GM21515 (cell line): ENCODE results near the gene NUP93.

Experiments used
- ATAC-seq: cut with Tn5 transposase; IDR thresholded peaks from one replicate; pipeline ENCODE4 v1.9.1; 2021; ENCODE audit not compliant: unreplicated experiment

Gene NUP93

GRCh38 chr16:56729735-56730662 is at the start of gene NUP93:
NUP93 (plus strand) TSS chr16:56730129; CDS start chr16:56748248, 18,119 bp downstream.
- peak; percentile 90 for ATAC-seq

- ATAC-seq: peak; percentile 96
Measured at GRCh38 chr16:56681939-56682702, 47.8 kb upstream of the NUP93 start, which contains the start of gene MT1X. MT1X (plus strand) TSS chr16:56682470; CDS start chr16:56682541, 71 bp downstream.

- ATAC-seq: peak; percentile 8
Measured at GRCh38 chr16:56682703-56683397, 47.1 kb upstream of the NUP93 start.

- no peak for ATAC-seq
Measured at GRCh38 chr16:56683424-56684172, 46.3 kb upstream of the NUP93 start.

- ATAC-seq: no peak
Measured at GRCh38 chr16:56684256-56684925, 45.5 kb upstream of the NUP93 start.

GRCh38 chr16:56684926-56685590 is 44.9 kb upstream of the NUP93 start:
- no peak for ATAC-seq

- no peak for ATAC-seq
Measured at GRCh38 chr16:56686758-56687157, 43.2 kb upstream of the NUP93 start.

GRCh38 chr16:56688762-56689161 is 41.2 kb upstream of the NUP93 start:
- ATAC-seq: no peak

GRCh38 chr16:56689171-56689570 is 40.8 kb upstream of the NUP93 start:
- ATAC-seq: no peak

GRCh38 chr16:56690420-56691122 is 39.4 kb upstream of the NUP93 start:
- no peak for ATAC-seq

- no peak for ATAC-seq
Measured at GRCh38 chr16:56691885-56692284, 38.0 kb upstream of the NUP93 start.

- no peak for ATAC-seq
Measured at GRCh38 chr16:56695246-56695645, 34.7 kb upstream of the NUP93 start.

GRCh38 chr16:56697456-56698155 is 32.3 kb upstream of the NUP93 start:
- ATAC-seq: no peak

- ATAC-seq: no peak
Measured at GRCh38 chr16:56700195-56700594, 29.7 kb upstream of the NUP93 start.

GRCh38 chr16:56700631-56701030 is 29.3 kb upstream of the NUP93 start:
- no peak for ATAC-seq

- ATAC-seq: no peak
Measured at GRCh38 chr16:56701534-56701933, 28.4 kb upstream of the NUP93 start.

GRCh38 chr16:56702836-56703235 is 27.1 kb upstream of the NUP93 start:
- ATAC-seq: no peak
